Measurements from ENCODE around the gene NKAIN2.
A peak's percentile ranks its signal among the peaks of the same experiment; 100 is the strongest.
"Not testable (repeated sequence)": the region's sequence is repeated elsewhere in the genome, so short reads cannot be mapped to it uniquely, and the experiment has no call there.

Gene NKAIN2

GRCh38 chr6:123899745-123900144 is 96.1 kb downstream of the NKAIN2 start:
- no peak for DNase-seq (ENCODE audit: low read depth, low spot score)
- in situ Hi-C loops (cut with HindIII; ENCODE audit: low sequenced_read_pairs) = no loop called here
- no peak for TF ChIP-seq CTCF (IDR thresholded peaks at IDR 0.05; ENCODE audit: low read depth, low read length)
- H3K4me3 ChIP-seq (ENCODE audit: low read depth, low read length) = no peak overlapping the region

- in situ Hi-C loops (cut with HindIII; ENCODE audit: low sequenced_read_pairs) = no loop called here
- TF ChIP-seq CTCF (IDR thresholded peaks at IDR 0.05; ENCODE audit: low read depth, low read length) = no peak
- DNase-seq (ENCODE audit: low read depth, low spot score) = peak; percentile 25
- H3K4me3 ChIP-seq (ENCODE audit: low read depth, low read length) = no peak overlapping the region
These were observed 97.8 kb downstream of the NKAIN2 start for GRCh38 chr6:123901436-123901835.

- TF ChIP-seq CTCF (IDR thresholded peaks at IDR 0.05; ENCODE audit: low read depth, low read length) = no peak
- no peak overlapping the region for H3K4me3 ChIP-seq (ENCODE audit: low read depth, low read length)
- DNase-seq (ENCODE audit: low read depth, low spot score) = no peak
- in situ Hi-C loops (cut with HindIII; ENCODE audit: low sequenced_read_pairs) = no loop called here
These were observed 99.2 kb downstream of the NKAIN2 start for GRCh38 chr6:123902738-123903313.

- TF ChIP-seq CTCF (IDR thresholded peaks at IDR 0.05; ENCODE audit: low read depth, low read length) = no peak
- H3K4me3 ChIP-seq (ENCODE audit: low read depth, low read length) = no peak overlapping the region
- in situ Hi-C loops (cut with HindIII; ENCODE audit: low sequenced_read_pairs) = no loop called here
- no peak for DNase-seq (ENCODE audit: low read depth, low spot score)
These were observed 100.6 kb downstream of the NKAIN2 start for GRCh38 chr6:123904228-123904627.

GRCh38 chr6:123908797-123909196 is 105.1 kb downstream of the NKAIN2 start:
- no peak for DNase-seq (ENCODE audit: low read depth, low spot score)
- TF ChIP-seq CTCF (IDR thresholded peaks at IDR 0.05; ENCODE audit: low read depth, low read length) = no peak
- no peak overlapping the region for H3K4me3 ChIP-seq (ENCODE audit: low read depth, low read length)
- in situ Hi-C loops (cut with HindIII; ENCODE audit: low sequenced_read_pairs) = no loop called here

GRCh38 chr6:123909989-123910388 is 106.3 kb downstream of the NKAIN2 start:
- DNase-seq (ENCODE audit: low read depth, low spot score) = no peak
- no peak for TF ChIP-seq CTCF (IDR thresholded peaks at IDR 0.05; ENCODE audit: low read depth, low read length)
- in situ Hi-C loops (cut with HindIII; ENCODE audit: low sequenced_read_pairs) = no loop called here
- no peak overlapping the region for H3K4me3 ChIP-seq (ENCODE audit: low read depth, low read length)

GRCh38 chr6:123913863-123914262 is 110.2 kb downstream of the NKAIN2 start:
- DNase-seq (ENCODE audit: low read depth, low spot score) = peak; percentile 67
- no peak overlapping the region for H3K4me3 ChIP-seq (ENCODE audit: low read depth, low read length)
- in situ Hi-C loops (cut with HindIII; ENCODE audit: low sequenced_read_pairs) = no loop called here
- TF ChIP-seq CTCF (IDR thresholded peaks at IDR 0.05; ENCODE audit: low read depth, low read length) = no peak

- DNase-seq (ENCODE audit: low read depth, low spot score); in situ Hi-C loops (cut with HindIII; ENCODE audit: low sequenced_read_pairs); H3K4me3 ChIP-seq (ENCODE audit: low read depth, low read length): not testable (repeated sequence)
These were observed 119.7 kb downstream of the NKAIN2 start for GRCh38 chr6:123923379-123923778.
